CD4-positive, alpha-beta T cell treated with Interleukin-15 for 4 hours (primary cell): ENCODE measurements around the gene ANK2.
"Not testable (repeated sequence)": the region's sequence is repeated elsewhere in the genome, so short reads cannot be mapped to it uniquely, and the experiment has no call there.

Experiments
- DNase-seq: peaks from one replicate; pipeline ENCODE4 v3.0.0-alpha.2; 2020; ENCODE audit warnings: low spot score

The ANK2 gene

GRCh38 chr4:113153529-113154101 lies 104.2 kb downstream of the ANK2 start:
- no peak for DNase-seq

- no peak for DNase-seq
Measured at GRCh38 chr4:113154281-113154680, 104.8 kb downstream of the ANK2 start.

GRCh38 chr4:113157086-113157857 lies 107.8 kb downstream of the ANK2 start:
- no peak for DNase-seq

GRCh38 chr4:113159942-113160545 lies 110.6 kb downstream of the ANK2 start:
- no peak for DNase-seq

- DNase-seq = no peak
Measured at GRCh38 chr4:113160548-113160947, 111.1 kb downstream of the ANK2 start.

- no peak for DNase-seq
Measured at GRCh38 chr4:113162089-113162488, 112.6 kb downstream of the ANK2 start.

- DNase-seq = no peak
Measured at GRCh38 chr4:113169368-113169767, 119.9 kb downstream of the ANK2 start.

- DNase-seq = no peak
Measured at GRCh38 chr4:113170115-113170804, 120.8 kb downstream of the ANK2 start.

- no peak for DNase-seq
Measured at GRCh38 chr4:113170805-113171468, 121.5 kb downstream of the ANK2 start.

GRCh38 chr4:113173126-113173792 lies 123.8 kb downstream of the ANK2 start:
- no peak for DNase-seq

GRCh38 chr4:113173793-113174264 lies 124.4 kb downstream of the ANK2 start:
- no peak for DNase-seq

- no peak for DNase-seq
Measured at GRCh38 chr4:113179091-113179490, 129.6 kb downstream of the ANK2 start.

GRCh38 chr4:113179996-113180395 lies 130.5 kb downstream of the ANK2 start:
- DNase-seq = no peak

GRCh38 chr4:113181289-113182007 lies 132.0 kb downstream of the ANK2 start:
- DNase-seq = no peak

- no peak for DNase-seq
Measured at GRCh38 chr4:113183032-113183605, 133.7 kb downstream of the ANK2 start.

GRCh38 chr4:113186220-113186619 lies 136.8 kb downstream of the ANK2 start:
- DNase-seq = not testable (repeated sequence)

GRCh38 chr4:113186913-113187312 lies 137.5 kb downstream of the ANK2 start:
- DNase-seq = no peak

GRCh38 chr4:113187358-113187757 lies 137.9 kb downstream of the ANK2 start:
- no peak for DNase-seq

- no peak for DNase-seq
Measured at GRCh38 chr4:113189546-113189945, 140.1 kb downstream of the ANK2 start.

GRCh38 chr4:113209153-113209552 lies 159.7 kb downstream of the ANK2 start:
- DNase-seq = no peak
